Measurements from ENCODE around the gene OR5AC2.

- TF ChIP-seq CTCF (IDR thresholded peaks at IDR 0.05) (no peak), EP300 (IDR thresholded peaks at IDR 0.05) (no peak)
Observed at GRCh38 chr3:98086873-98087272, at the start of gene OR5AC2.

Measured in ovary (tissue), 3 donors.